Neuronal stem cell (in vitro differentiated cells): Measurements from ENCODE around the gene RELN.

Source experiments
- DNase-seq: peaks from one replicate; pipeline ENCODE4 v3.0.0-alpha.2; 2013; ENCODE audit warnings: low spot score
- H2AFZ ChIP-seq: one replicate; pipeline ENCODE4 v1.6.1; 2013; ENCODE audit warnings: mild to moderate bottlenecking, low read length, inconsistent platforms
- H2AK5ac ChIP-seq: 2 replicates; pipeline ENCODE4 v1.6.1; 2013; ENCODE audit warnings: low read depth, mild to moderate bottlenecking, inconsistent platforms, low read length, moderate library complexity, mixed read lengths
- H2BK120ac ChIP-seq: 2 replicates; pipeline ENCODE4 v1.6.1; 2013; ENCODE audit warnings: low read depth, mild to moderate bottlenecking, inconsistent platforms, low read length, moderate library complexity, mixed read lengths
- H2BK12ac ChIP-seq: one replicate; pipeline ENCODE4 v1.6.1; 2013; ENCODE audit warnings: low read length, inconsistent platforms
- H2BK15ac ChIP-seq: 2 replicates; pipeline ENCODE4 v1.6.1; 2013; ENCODE audit warnings: mild to moderate bottlenecking, low read length, inconsistent platforms, mixed read lengths
- H2BK5ac ChIP-seq: one replicate; pipeline ENCODE4 v1.6.1; 2013; ENCODE audit warnings: inconsistent platforms, mild to moderate bottlenecking, low read length, moderate library complexity
- H3K14ac ChIP-seq: one replicate; pipeline ENCODE4 v1.6.1; 2013; ENCODE audit warnings: low read length, inconsistent platforms
- H3K18ac ChIP-seq: 2 replicates; pipeline ENCODE4 v1.6.1; 2013; ENCODE audit warnings: low read length, inconsistent platforms
- H3K23ac ChIP-seq: 2 replicates; pipeline ENCODE4 v1.6.1; 2013; ENCODE audit warnings: low read depth, mild to moderate bottlenecking, mixed read lengths, low read length, inconsistent platforms; ENCODE audit not compliant: poor library complexity
- H3K27ac ChIP-seq: replicated peaks from 3 replicates; pipeline ENCODE4 v1.5.1; 2013; ENCODE audit warnings: low read length, inconsistent platforms
- H3K27me3 ChIP-seq, 3 experiments: 2 replicates each; pipeline ENCODE4 v1.6.1; 2013; ENCODE audit warnings: low read length in 3 of 3, mild to moderate bottlenecking in 2 of 3, inconsistent platforms in 1 of 3, low read depth in 1 of 3, mixed read lengths in 1 of 3, moderate library complexity in 1 of 3; ENCODE audit not compliant: control insufficient read depth in 3 of 3, insufficient read depth in 3 of 3
- H3K36me3 ChIP-seq, 2 donors: replicated peaks in 1 of 2; 2 replicates each; pipeline ENCODE4 v1.6.1; 2013; ENCODE audit warnings: low read length in 2 of 2; ENCODE audit not compliant: control insufficient read depth in 2 of 2, insufficient read depth in 2 of 2
- H3K4ac ChIP-seq: 2 replicates; pipeline ENCODE4 v1.6.1; 2013; ENCODE audit warnings: inconsistent platforms, mild to moderate bottlenecking, low read length, moderate library complexity
- H3K4me1 ChIP-seq, 2 donors: 1 replicate in 1 of 2; 2 replicates in 1 of 2; pipeline ENCODE4 v1.6.1; 2013; ENCODE audit warnings: low read length in 2 of 2, low read depth in 1 of 2; ENCODE audit not compliant: control insufficient read depth in 2 of 2, insufficient read depth in 1 of 2
- H3K4me2 ChIP-seq: one replicate; pipeline ENCODE4 v1.6.1; 2013; ENCODE audit warnings: mild to moderate bottlenecking, low read length, inconsistent platforms; ENCODE audit not compliant: insufficient read depth, poor library complexity, severe bottlenecking
- H3K4me3 ChIP-seq, 2 donors: 2 replicates each; pipeline ENCODE4 v1.5.1; 2013; ENCODE audit warnings: low read length in 2 of 2, mild to moderate bottlenecking in 2 of 2, inconsistent platforms in 1 of 2, moderate library complexity in 1 of 2
- H3K79me1 ChIP-seq: one replicate; pipeline ENCODE4 v1.6.1; 2013; ENCODE audit warnings: low read depth, mild to moderate bottlenecking, inconsistent platforms, low read length, moderate library complexity
- H3K9ac ChIP-seq: one replicate; pipeline ENCODE4 v1.6.1; 2013; ENCODE audit warnings: mild to moderate bottlenecking, low read depth, low read length, inconsistent platforms; ENCODE audit not compliant: poor library complexity
- H3K9me3 ChIP-seq, 2 donors: replicated peaks in 1 of 2; 2 replicates each; pipeline versions ENCODE3 to v1.6.1; 2013; ENCODE audit warnings: low read length in 2 of 2, mild to moderate bottlenecking in 2 of 2, inconsistent platforms in 1 of 2, low read depth in 1 of 2, mixed read lengths in 1 of 2, moderate library complexity in 1 of 2; ENCODE audit not compliant: control insufficient read depth in 2 of 2, insufficient read depth in 1 of 2
- H4K8ac ChIP-seq: one replicate; pipeline ENCODE4 v1.6.1; 2013; ENCODE audit warnings: low read depth, mild to moderate bottlenecking, inconsistent platforms, low read length, moderate library complexity
- H4K91ac ChIP-seq: one replicate; pipeline ENCODE4 v1.6.1; 2013; ENCODE audit warnings: low read length, low read depth, mild to moderate bottlenecking, inconsistent platforms; ENCODE audit not compliant: poor library complexity
- WGBS, 2 donors: extraction: QIAGEN DNeasy Blood & Tissue Kit; methylation state at CpG; one replicate each; pipeline ENCODE4 v1.1.7; 2013; ENCODE audit warnings: missing lambda C conversion rate in 2 of 2, mixed read lengths in 1 of 2; ENCODE audit not compliant: insufficient read length in 2 of 2, insufficient replicate concordance in 1 of 2; ENCODE audit errors: extremely low coverage in 2 of 2; 5-methylcytosine and 5-hydroxymethylcytosine counted together

RELN gene

GRCh38 chr7:103951311-103951710 lies 38.1 kb downstream of the RELN start:
- Histone ChIP-seq H3K27ac (no peak overlapping the region), H3K4me3 (no peak overlapping the region), H2AK5ac (no peak overlapping the region), H3K9me3 (no peaks in the 10 kb centered on the region), H3K79me1 (no peaks in the 10 kb centered on the region), H2AFZ (no peak overlapping the region), H2BK15ac (no peak overlapping the region), H3K4ac (no peak overlapping the region), H4K91ac (no peak overlapping the region), H3K23ac (no peak overlapping the region), H4K8ac (no peak overlapping the region), H3K18ac (no peak overlapping the region), H3K4me2 (no peak overlapping the region), H3K14ac (no peak overlapping the region), H3K36me3 (no peaks in the 10 kb centered on the region), H2BK5ac (no peak overlapping the region), H2BK120ac (no peak overlapping the region), H3K4me1 (no peaks in the 10 kb centered on the region), H3K27me3 (no peaks in the 10 kb centered on the region), H2BK12ac (no peak overlapping the region), H3K9ac (no peak overlapping the region)
- DNase-seq, result no peak
- no CpG with 5 or more reads among the region's 2 CpGs for WGBS, 2 donors

- no peak overlapping the region for H3K27ac ChIP-seq
- H3K9ac ChIP-seq, result no peak overlapping the region
- H3K23ac ChIP-seq, result no peak overlapping the region
- no peak overlapping the region for H3K4ac ChIP-seq
- no peak overlapping the region for H2BK5ac ChIP-seq
- H4K8ac ChIP-seq, result no peak overlapping the region
- H2BK120ac ChIP-seq, result no peak overlapping the region
- no CpG with 5 or more reads among the region's 7 CpGs for whole genome bisulfite sequencing, 2 donors
- H3K18ac ChIP-seq, result no peak overlapping the region
- H2BK15ac ChIP-seq, result no peak overlapping the region
- H3K4me1 ChIP-seq, result no peaks in the 10 kb centered on the region
- no peaks in the 10 kb centered on the region for H3K79me1 ChIP-seq
- H3K4me2 ChIP-seq, result no peak overlapping the region
- H3K9me3 ChIP-seq, result no peaks in the 10 kb centered on the region
- H3K14ac ChIP-seq, result no peak overlapping the region
- no peak overlapping the region for H4K91ac ChIP-seq
- DNase-seq, result no peak
- no peaks in the 10 kb centered on the region for H3K27me3 ChIP-seq
- no peak overlapping the region for H2AFZ ChIP-seq
- no peaks in the 10 kb centered on the region for H3K36me3 ChIP-seq
- no peak overlapping the region for H2AK5ac ChIP-seq
- H3K4me3 ChIP-seq, result no peak overlapping the region
- no peak overlapping the region for H2BK12ac ChIP-seq
Observed at GRCh38 chr7:103949374-103949773, 40.1 kb downstream of the RELN start.

GRCh38 chr7:103947026-103947655 lies 42.3 kb downstream of the RELN start:
- H2BK120ac ChIP-seq, result no peak overlapping the region

GRCh38 chr7:103944230-103944900 lies 45.1 kb downstream of the RELN start:
- Histone ChIP-seq H2BK12ac (no peak overlapping the region), H2BK5ac (no peak overlapping the region), H2BK15ac (no peak overlapping the region), H3K18ac (no peak overlapping the region), H3K4me3 (no peak overlapping the region), H2AK5ac (no peak overlapping the region), H3K9me3 (no peaks in the 10 kb centered on the region), H3K27me3 (no peaks in the 10 kb centered on the region), H3K9ac (no peak overlapping the region), H3K4me1 (no peaks in the 10 kb centered on the region), H4K8ac (no peak overlapping the region), H3K4me2 (no peak overlapping the region), H3K23ac (no peak overlapping the region), H3K36me3 (no peaks in the 10 kb centered on the region), H3K4ac (no peak overlapping the region), H2BK120ac (no peak overlapping the region), H3K27ac (no peak overlapping the region), H2AFZ (no peak overlapping the region), H3K79me1 (no peaks in the 10 kb centered on the region), H3K14ac (no peak overlapping the region), H4K91ac (no peak overlapping the region)
- no CpG with 5 or more reads among the region's 6 CpGs for WGBS, 2 donors
- no peak for DNase-seq

More at GRCh38 chr7:103947026-103947655, 42.3 kb downstream of the RELN start:
- no peak overlapping the region for H2BK15ac ChIP-seq
- H2BK5ac ChIP-seq, result no peak overlapping the region
- H3K9me3 ChIP-seq, result no peaks in the 10 kb centered on the region
- WGBS, 2 donors, result no CpG with 5 or more reads among the region's 2 CpGs
- H2AK5ac ChIP-seq, result no peak overlapping the region
- no peak for DNase-seq
- H3K4me1 ChIP-seq, result no peaks in the 10 kb centered on the region
- no peak overlapping the region for H3K23ac ChIP-seq
- no peak overlapping the region for H3K14ac ChIP-seq
- H2BK12ac ChIP-seq, result no peak overlapping the region
- no peaks in the 10 kb centered on the region for H3K27me3 ChIP-seq
- H3K9ac ChIP-seq, result no peak overlapping the region
- H3K27ac ChIP-seq, result no peak overlapping the region
- H3K79me1 ChIP-seq, result no peaks in the 10 kb centered on the region
- no peak overlapping the region for H3K4me2 ChIP-seq
- H2AFZ ChIP-seq, result no peak overlapping the region
- no peaks in the 10 kb centered on the region for H3K36me3 ChIP-seq
- H3K4me3 ChIP-seq, result no peak overlapping the region
- H3K4ac ChIP-seq, result no peak overlapping the region
- H4K91ac ChIP-seq, result no peak overlapping the region
- no peak overlapping the region for H4K8ac ChIP-seq
- H3K18ac ChIP-seq, result no peak overlapping the region
